PC-9 (cell line): ENCODE measurements around the gene OSBPL8. TPM values are rescaled to one million over a fixed set of nuclear protein-coding genes. Genes with fewer than 3 reads are reported as not detected.

Experiments used
- BruUV-seq: library from RNA; stranded (reverse); fragments of 400-500 nt; replicated peaks from 2 replicates; lab custom pipeline; 2021; lab: Mats Ljungman, UMichigan
- CTCF ChIA-PET: fragments of 300-600 bp; sonication (Branson Sonifier 250); formaldehyde crosslinking; loops from one replicate; lab custom pipeline; 2022; ENCODE audit warnings: antibody characterized with exemption; lab: Charles Lee
- POLR2A ChIA-PET: fragments of 300-600 bp; sonication (Branson Sonifier 250); formaldehyde crosslinking; loops from one replicate; lab custom pipeline; 2022; ENCODE audit warnings: antibody characterized with exemption; ENCODE audit not compliant: unreplicated experiment; lab: Charles Lee
- DNase-seq, 2 experiments: peaks; one replicate each; pipeline versions ENCODE4 v3.0.0 to v3.0.0-alpha.2; 2015 to 2022; ENCODE audit warnings: mixed read lengths in 1 of 2
- H2AFZ ChIP-seq: fragments of 200-600 bp; sonication (generic); 2 replicates; pipeline ENCODE4 v1.8.1; 2017; ENCODE audit warnings: antibody characterized with exemption
- H3F3A ChIP-seq: fragments of 200-600 bp; sonication (generic); 2 replicates; pipeline ENCODE4 v1.8.1; 2017; ENCODE audit warnings: antibody characterized with exemption, mild to moderate bottlenecking, low read depth; ENCODE audit not compliant: insufficient read depth
- H3K27ac ChIP-seq: fragments of 200-600 bp; sonication (generic); 2 replicates; pipeline ENCODE4 v1.6.1; 2016; ENCODE audit warnings: mixed run types
- H3K27me3 ChIP-seq: fragments of 200-600 bp; sonication (generic); 2 replicates; pipeline ENCODE4 v1.6.1; 2016; ENCODE audit warnings: low read depth, mixed run types; ENCODE audit not compliant: insufficient read depth
- H3K36me3 ChIP-seq: fragments of 200-600 bp; sonication (generic); 2 replicates; pipeline ENCODE4 v1.6.1; 2016; ENCODE audit warnings: low read depth, mixed run types
- H3K4me1 ChIP-seq: fragments of 200-600 bp; sonication (generic); replicated peaks from 2 replicates; pipeline ENCODE4 v1.6.1; 2016; ENCODE audit warnings: mixed run types; ENCODE audit not compliant: insufficient read depth
- H3K4me2 ChIP-seq: fragments of 200-600 bp; sonication (generic); 2 replicates; pipeline ENCODE4 v1.6.1; 2017; ENCODE audit warnings: mixed run types
- H3K4me3 ChIP-seq: fragments of 200-600 bp; sonication (generic); 2 replicates; pipeline ENCODE4 v1.6.1; 2016; ENCODE audit warnings: mixed run types
- H3K79me2 ChIP-seq: fragments of 200-600 bp; sonication (generic); 2 replicates; pipeline ENCODE4 v1.6.1; 2017; ENCODE audit warnings: low read depth, mixed run types
- H3K9me2 ChIP-seq: fragments of 200-600 bp; sonication (generic); 2 replicates; pipeline ENCODE4 v1.8.1; 2017; ENCODE audit warnings: mild to moderate bottlenecking; ENCODE audit not compliant: insufficient read depth
- H3K9me3 ChIP-seq: fragments of 200-600 bp; sonication (generic); 2 replicates; pipeline ENCODE4 v1.8.1; 2016; ENCODE audit warnings: low read depth; ENCODE audit not compliant: insufficient read depth
- H4K20me1 ChIP-seq: fragments of 200-600 bp; sonication (generic); 2 replicates; pipeline ENCODE4 v1.8.1; 2017; ENCODE audit not compliant: insufficient read depth
- EZH2 ChIP-seq: fragments of 200-600 bp; sonication (generic); IDR thresholded peaks from 2 replicates; pipeline ENCODE4 v1.8.0; 2017; ENCODE audit warnings: antibody characterized with exemption, low read depth
- intact Hi-C: fragments of 100-400 bp; cut with micrococcal nuclease; formaldehyde crosslinking; loops from one replicate; pipeline ENCODE4 v1.10.0; 2022; ENCODE audit not compliant: unreplicated experiment
- total RNA-seq: library from RNA; stranded (reverse); gene quantifications from 2 replicates; pipeline ENCODE4 v1.2.3, GENCODE V29; 2021
- TF ChIP-seq, protein P1 (sequence below): fragments of 200-600 bp; sonication (generic); conservative IDR thresholded peaks from 2 replicates; pipeline ENCODE4 v1.6.1; 2017; ENCODE audit warnings: mixed run types, antibody characterized with exemption, mild to moderate bottlenecking, moderate library complexity

OSBPL8 gene
- total RNA-seq, 1 experiment from 2014 or later, result 53.2 TPM

DNA sequence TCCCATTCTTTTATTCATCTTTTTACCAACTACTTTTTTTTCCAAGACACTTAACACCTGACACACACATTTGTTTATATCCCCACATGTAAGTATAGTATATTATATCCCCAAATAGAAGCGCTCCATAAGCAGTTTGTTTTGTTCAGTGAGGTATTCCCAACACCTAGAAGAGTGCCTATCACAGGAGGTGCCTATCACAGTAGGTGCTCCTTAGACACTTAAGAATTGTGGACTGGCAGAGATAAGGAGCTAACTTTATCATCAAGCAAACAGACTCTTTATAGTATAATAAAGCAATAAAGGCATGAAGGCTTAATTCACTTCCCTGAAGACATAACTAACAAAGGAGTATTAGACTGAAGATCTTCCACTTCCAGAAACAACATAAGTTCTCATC is 29.1 kb downstream of the OSBPL8 start:
- Histone ChIP-seq H3K4me1 (no peaks in the 10 kb centered on the region), H2AFZ (no peak overlapping the region), H4K20me1 (no peaks in the 10 kb centered on the region; the same call in 1 of the 2 replicates), H3K4me2 (no peak overlapping the region), H3K9me2 (no peaks in the 10 kb centered on the region), H3K79me2 (0 out of 2 replicates have a peak, but pooled peaks cover 12% of the 10 kb centered on the region), H3K36me3 (no peaks in the 10 kb centered on the region), H3K27me3 (no peaks in the 10 kb centered on the region), H3F3A (no peaks in the 10 kb centered on the region), H3K27ac (no peak overlapping the region), H3K4me3 (no peak overlapping the region), H3K9me3 (no peaks in the 10 kb centered on the region)
- no TSS peak for BruUV-seq
- TF ChIP-seq EZH2, result no peak
- POLR2A ChIA-PET, result no interaction called here
- DNase-seq, result no peak
- intact Hi-C loops, result no loop called here
- CTCF ChIA-PET, result no interaction called here

DNA sequence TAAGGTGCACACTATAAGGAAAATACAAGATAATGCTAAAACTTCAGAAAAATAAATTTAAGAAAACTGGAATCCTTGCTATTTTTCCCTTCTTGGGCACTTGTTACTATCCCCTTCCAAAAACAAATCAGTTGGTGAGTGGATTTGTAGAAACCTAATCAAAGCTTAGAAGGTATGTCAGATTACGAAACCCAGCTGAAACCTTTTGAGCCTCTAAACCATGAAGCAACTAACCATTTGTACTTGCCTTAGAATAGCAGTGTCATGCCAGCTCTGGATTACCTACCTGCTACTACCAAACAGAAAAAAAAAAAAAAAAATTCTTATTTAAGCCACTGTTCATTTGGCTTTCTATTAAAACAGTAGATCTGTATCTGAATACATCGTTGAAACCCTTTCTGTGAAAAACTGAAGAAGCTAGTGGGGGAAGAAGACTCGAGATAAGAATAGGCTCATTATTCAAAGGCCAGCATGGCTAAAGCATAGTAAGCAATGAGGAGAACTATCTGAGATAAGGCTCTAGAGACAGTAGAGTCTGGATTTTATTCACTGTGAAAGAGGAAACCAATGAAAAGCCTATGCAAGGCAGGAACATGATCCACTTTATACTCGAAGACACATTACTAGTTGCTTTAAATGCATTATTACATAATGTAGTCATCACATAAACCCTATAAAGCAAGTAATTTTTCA is 30.2 kb downstream of the OSBPL8 start:
- POLR2A ChIA-PET, result no interaction called here
- no TSS peak for BruUV-seq
- Histone ChIP-seq H3K4me1 (no peaks in the 10 kb centered on the region), H3K27ac (no peak overlapping the region), H3K4me3 (no peak overlapping the region), H3K9me2 (no peaks in the 10 kb centered on the region), H4K20me1 (no peaks in the 10 kb centered on the region; the same call in 1 of the 2 replicates), H3K27me3 (no peaks in the 10 kb centered on the region), H3F3A (no peaks in the 10 kb centered on the region), H3K36me3 (no peaks in the 10 kb centered on the region), H3K79me2 (0 out of 2 replicates have a peak, but pooled peaks cover 8% of the 10 kb centered on the region), H3K4me2 (no peak overlapping the region), H2AFZ (no peak overlapping the region), H3K9me3 (no peaks in the 10 kb centered on the region)
- no peak for DNase-seq
- intact Hi-C loops, result no loop called here
- TF ChIP-seq EZH2, result no peak
- TF ChIP-seq, protein P1, sequence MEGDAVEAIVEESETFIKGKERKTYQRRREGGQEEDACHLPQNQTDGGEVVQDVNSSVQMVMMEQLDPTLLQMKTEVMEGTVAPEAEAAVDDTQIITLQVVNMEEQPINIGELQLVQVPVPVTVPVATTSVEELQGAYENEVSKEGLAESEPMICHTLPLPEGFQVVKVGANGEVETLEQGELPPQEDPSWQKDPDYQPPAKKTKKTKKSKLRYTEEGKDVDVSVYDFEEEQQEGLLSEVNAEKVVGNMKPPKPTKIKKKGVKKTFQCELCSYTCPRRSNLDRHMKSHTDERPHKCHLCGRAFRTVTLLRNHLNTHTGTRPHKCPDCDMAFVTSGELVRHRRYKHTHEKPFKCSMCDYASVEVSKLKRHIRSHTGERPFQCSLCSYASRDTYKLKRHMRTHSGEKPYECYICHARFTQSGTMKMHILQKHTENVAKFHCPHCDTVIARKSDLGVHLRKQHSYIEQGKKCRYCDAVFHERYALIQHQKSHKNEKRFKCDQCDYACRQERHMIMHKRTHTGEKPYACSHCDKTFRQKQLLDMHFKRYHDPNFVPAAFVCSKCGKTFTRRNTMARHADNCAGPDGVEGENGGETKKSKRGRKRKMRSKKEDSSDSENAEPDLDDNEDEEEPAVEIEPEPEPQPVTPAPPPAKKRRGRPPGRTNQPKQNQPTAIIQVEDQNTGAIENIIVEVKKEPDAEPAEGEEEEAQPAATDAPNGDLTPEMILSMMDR, result no peak
- CTCF ChIA-PET, result no interaction called here

DNA sequence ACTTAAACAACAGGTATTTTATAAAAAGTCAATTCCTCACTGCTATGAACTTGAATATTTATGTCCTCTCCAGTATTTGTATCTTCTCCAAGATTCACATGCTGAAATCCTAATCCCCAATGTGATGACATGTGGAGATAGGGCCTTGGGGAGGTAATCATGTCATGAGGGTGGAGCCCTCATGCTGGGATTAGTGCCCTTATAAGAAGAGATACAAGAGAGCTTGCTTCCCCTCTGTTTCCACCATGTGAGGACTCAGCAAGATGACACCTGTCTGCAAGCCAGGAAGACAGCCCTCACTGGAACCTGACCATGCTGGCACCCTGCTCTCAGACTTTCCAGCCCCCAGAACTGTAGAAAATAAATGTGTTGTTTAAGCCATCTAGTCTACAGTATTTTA is 36.2 kb downstream of the OSBPL8 start:
- Histone ChIP-seq H3F3A (no peaks in the 10 kb centered on the region; the same call in 1 of the 2 replicates), H3K79me2 (peaks cover 5% of the 10 kb centered on the region; the same call in 1 of the 2 replicates), H3K4me1 (no peaks in the 10 kb centered on the region), H2AFZ (no peak overlapping the region), H3K9me3 (0 out of 2 replicates have a peak, but pooled peaks cover 3% of the 10 kb centered on the region), H3K4me3 (no peak overlapping the region), H3K36me3 (no peaks in the 10 kb centered on the region), H4K20me1 (no peaks in the 10 kb centered on the region), H3K9me2 (no peaks in the 10 kb centered on the region), H3K27me3 (no peaks in the 10 kb centered on the region), H3K27ac (no peak overlapping the region), H3K4me2 (no peak overlapping the region)
- DNase-seq, result no peak
- TF ChIP-seq, protein P1, result no peak
- TF ChIP-seq EZH2, result no peak
- POLR2A ChIA-PET, result no interaction called here
- BruUV-seq, result no TSS peak
- intact Hi-C loops, result no loop called here
- CTCF ChIA-PET, result no interaction called here
